Vagina (tissue), 2 donors: ENCODE results near the gene GPR87. TPM values are rescaled to one million over a fixed set of nuclear protein-coding genes. Genes with fewer than 3 reads are reported as not detected.
A peak's percentile ranks its signal among the peaks of the same experiment; 100 is the strongest.

ENCODE experiments used
- DNase-seq, 2 donors: peaks; one replicate each; pipeline ENCODE4 v3.0.0-alpha.2; 2017; ENCODE audit errors: extremely low spot score in 2 of 2
- H3K27ac ChIP-seq: fragments of 200-600 bp; sonication (generic); one replicate; pipeline ENCODE4 v1.5.1; 2019
- H3K27me3 ChIP-seq: fragments of 200-600 bp; sonication (generic); one replicate; pipeline ENCODE4 v1.5.1; 2019
- H3K36me3 ChIP-seq, 2 donors: fragments of 200-600 bp; sonication (generic); one replicate each; pipeline ENCODE4 v1.5.1; 2017 to 2019
- H3K4me1 ChIP-seq: fragments of 200-600 bp; sonication (generic); one replicate; pipeline ENCODE4 v1.5.1; 2019
- H3K4me3 ChIP-seq, 2 donors: fragments of 200-600 bp; sonication (generic); 1 replicate in 1 of 2; 2 replicates in 1 of 2; pipeline ENCODE4 v1.5.1; 2016 to 2019
- H3K9me3 ChIP-seq: fragments of 200-600 bp; sonication (generic); one replicate; pipeline ENCODE4 v1.5.1; 2019
- POLR2A ChIP-seq, 2 donors: fragments of 450-650 bp; IDR thresholded peaks; one replicate each; pipeline ENCODE4 v1.6.1; 2017; ENCODE audit warnings: antibody characterized with exemption in 2 of 2, mild to moderate bottlenecking in 2 of 2, moderate library complexity in 2 of 2
- POLR2AphosphoS5 ChIP-seq, 2 donors: sonication (generic); formaldehyde crosslinking; IDR thresholded peaks; one replicate each; pipeline ENCODE4 v1.9.0; 2017; ENCODE audit warnings: antibody characterized with exemption in 2 of 2, mild to moderate bottlenecking in 2 of 2, low read depth in 1 of 2; ENCODE audit not compliant: insufficient read depth in 1 of 2
- intact Hi-C: fragments of 100-400 bp; cut with DNase I; formaldehyde crosslinking; loops from one replicate; pipeline ENCODE4 v1.15.1; 2023
- total RNA-seq: library from RNA; depleted of rRNA; stranded (reverse); fragments of >200 nt; gene quantifications from one replicate; pipeline ENCODE4 v1.2.3, GENCODE V29; 2016
- TF ChIP-seq, protein P1 (sequence below), 3 experiments: fragments of 450-650 bp in 2 of 3; fragments of 200-600 bp in 1 of 3; sonication (generic) in 1 of 3; IDR thresholded peaks; one replicate each; pipeline ENCODE4 v1.5.1; 2017 to 2019; ENCODE audit warnings: antibody characterized with exemption in 3 of 3, mild to moderate bottlenecking in 2 of 3, moderate library complexity in 2 of 3

The GPR87 gene
- total RNA-seq, 1 donor from 2014 or later, result 12.3 TPM

DNA sequence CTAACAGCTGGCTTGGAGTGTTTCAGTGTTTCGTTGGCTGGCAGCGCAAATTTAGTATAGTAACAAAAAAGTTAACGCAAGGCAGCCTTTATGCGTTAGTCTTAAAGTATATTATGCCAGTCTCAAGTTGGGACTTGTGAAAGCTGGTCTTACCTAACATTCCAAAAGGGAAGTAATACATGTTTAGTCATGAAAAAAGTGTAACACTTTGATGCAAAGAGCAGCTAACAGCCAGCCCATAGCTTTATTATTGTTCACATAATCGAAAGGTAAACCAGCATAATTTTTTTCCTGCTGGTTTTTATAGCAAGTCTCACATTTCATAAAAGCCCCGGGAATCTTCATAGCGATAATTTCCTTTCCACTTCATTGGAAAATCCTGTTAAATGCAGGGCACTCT is 2.4 kb upstream of the GPR87 start:
- intact Hi-C loops, result no loop called here
- Histone ChIP-seq H3K9me3 (no peaks in the 10 kb centered on the region), H3K36me3 (no peaks in the 10 kb centered on the region), H3K4me3 (no peak overlapping the region), H3K27ac (no peak overlapping the region), H3K4me1 (peaks cover 8% of the 10 kb centered on the region), H3K27me3 (no peaks in the 10 kb centered on the region)
- TF ChIP-seq, protein P1, sequence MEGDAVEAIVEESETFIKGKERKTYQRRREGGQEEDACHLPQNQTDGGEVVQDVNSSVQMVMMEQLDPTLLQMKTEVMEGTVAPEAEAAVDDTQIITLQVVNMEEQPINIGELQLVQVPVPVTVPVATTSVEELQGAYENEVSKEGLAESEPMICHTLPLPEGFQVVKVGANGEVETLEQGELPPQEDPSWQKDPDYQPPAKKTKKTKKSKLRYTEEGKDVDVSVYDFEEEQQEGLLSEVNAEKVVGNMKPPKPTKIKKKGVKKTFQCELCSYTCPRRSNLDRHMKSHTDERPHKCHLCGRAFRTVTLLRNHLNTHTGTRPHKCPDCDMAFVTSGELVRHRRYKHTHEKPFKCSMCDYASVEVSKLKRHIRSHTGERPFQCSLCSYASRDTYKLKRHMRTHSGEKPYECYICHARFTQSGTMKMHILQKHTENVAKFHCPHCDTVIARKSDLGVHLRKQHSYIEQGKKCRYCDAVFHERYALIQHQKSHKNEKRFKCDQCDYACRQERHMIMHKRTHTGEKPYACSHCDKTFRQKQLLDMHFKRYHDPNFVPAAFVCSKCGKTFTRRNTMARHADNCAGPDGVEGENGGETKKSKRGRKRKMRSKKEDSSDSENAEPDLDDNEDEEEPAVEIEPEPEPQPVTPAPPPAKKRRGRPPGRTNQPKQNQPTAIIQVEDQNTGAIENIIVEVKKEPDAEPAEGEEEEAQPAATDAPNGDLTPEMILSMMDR (IDR thresholded peaks at IDR 0.05), result no peak
- peak in 1 of 2 donors; percentile 48 for TF ChIP-seq POLR2AphosphoS5 (IDR thresholded peaks at IDR 0.05; ENCODE audit: insufficient read depth in 1 of 2, low read depth in 1 of 2)
- no peak for DNase-seq

DNA sequence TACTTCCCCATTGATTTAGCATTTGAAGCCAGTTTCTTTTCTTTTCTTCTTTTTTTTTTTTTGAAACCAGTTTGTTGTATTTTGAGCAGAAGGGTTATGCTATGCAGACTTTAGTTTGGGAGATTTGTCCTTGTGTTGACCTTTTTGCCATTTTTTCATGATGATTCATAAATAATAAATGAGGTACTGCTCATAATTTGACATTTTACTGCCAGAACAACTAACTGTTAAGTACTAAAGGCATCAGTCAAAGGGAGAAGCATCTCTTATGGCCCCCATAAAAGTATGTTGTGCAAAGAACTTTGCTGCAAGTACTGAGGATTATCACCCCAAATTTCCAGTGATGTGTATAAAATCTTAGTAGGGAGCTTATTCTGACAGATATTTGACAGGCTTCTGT is 1.7 kb upstream of the GPR87 start:
- TF ChIP-seq POLR2AphosphoS5 (IDR thresholded peaks at IDR 0.05; ENCODE audit: insufficient read depth in 1 of 2, low read depth in 1 of 2) (no peak), POLR2A (IDR thresholded peaks at IDR 0.05) (no peak)
- TF ChIP-seq, protein P1 (IDR thresholded peaks at IDR 0.05), result no peak
- intact Hi-C loops, result no loop called here
- Histone ChIP-seq H3K4me1 (peaks cover 8% of the 10 kb centered on the region), H3K9me3 (no peaks in the 10 kb centered on the region), H3K27me3 (no peaks in the 10 kb centered on the region), H3K4me3 (no peak overlapping the region), H3K36me3 (no peaks in the 10 kb centered on the region), H3K27ac (no peak overlapping the region)
- DNase-seq, result no peak

DNA sequence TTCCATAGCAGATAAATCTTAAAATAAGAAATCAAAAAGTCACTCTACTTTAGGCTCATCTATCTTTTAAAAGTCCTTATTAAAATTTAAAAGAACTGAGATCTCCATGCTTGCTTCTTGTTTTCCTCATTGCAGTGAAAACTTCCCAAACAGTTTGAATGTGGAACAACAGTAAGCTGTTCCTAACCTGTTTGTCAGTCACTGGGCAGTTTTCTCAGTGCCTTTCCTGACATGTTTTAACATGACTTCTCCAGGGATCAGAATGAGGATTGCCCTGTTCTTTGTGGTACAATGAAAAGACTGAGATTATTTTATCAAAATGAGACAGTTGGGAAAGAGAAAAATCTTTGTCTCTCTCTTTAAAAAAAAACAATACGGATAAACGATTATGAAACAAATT is 774 bp downstream of the GPR87 start:
- Histone ChIP-seq H3K4me3 (peak overlapping the region in 1 of 2 donors; percentile 32), H3K4me1 (peaks cover 2% of the 10 kb centered on the region)

DNA sequence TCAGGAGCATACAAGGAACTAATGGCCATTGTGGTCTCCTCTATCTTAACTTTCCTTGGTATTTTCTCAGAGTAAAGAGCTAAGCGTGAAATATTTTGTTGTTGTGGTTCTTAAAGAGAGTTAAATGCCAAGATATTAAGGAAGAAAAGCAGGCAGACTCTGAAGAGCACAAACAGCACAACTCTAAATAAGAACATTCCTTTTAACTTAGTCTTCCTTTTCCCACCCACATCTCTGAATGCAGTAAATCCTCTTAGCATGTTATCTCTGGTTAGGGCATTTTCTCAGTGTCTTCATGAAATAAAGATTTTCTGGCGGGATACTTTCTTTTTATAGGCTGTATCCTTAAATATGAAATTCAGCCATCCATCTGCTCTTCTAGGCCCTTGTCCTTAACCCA is 1.5 kb downstream of the GPR87 start:
- Histone ChIP-seq H3K9me3 (no peaks in the 10 kb centered on the region), H3K4me1 (no peaks in the 10 kb centered on the region), H3K27me3 (no peaks in the 10 kb centered on the region), H3K4me3 (peak overlapping the region in 1 of 2 donors; percentile 32), H3K36me3 (no peaks in the 10 kb centered on the region), H3K27ac (peak overlapping the region; percentile 3)
- TF ChIP-seq, protein P1 (IDR thresholded peaks at IDR 0.05), result no peak
- TF ChIP-seq POLR2AphosphoS5 (IDR thresholded peaks at IDR 0.05; ENCODE audit: insufficient read depth in 1 of 2, low read depth in 1 of 2) (no peak), POLR2A (IDR thresholded peaks at IDR 0.05) (no peak)
- intact Hi-C loops, result no loop called here
- no peak for DNase-seq

More for the DNA sequence above, 774 bp downstream of the GPR87 start:
- TF ChIP-seq POLR2AphosphoS5 (IDR thresholded peaks at IDR 0.05; ENCODE audit: insufficient read depth in 1 of 2, low read depth in 1 of 2) (peak in 1 of 2 donors; percentile 28), POLR2A (IDR thresholded peaks at IDR 0.05) (no peak)
- H3K9me3 ChIP-seq, result no peaks in the 10 kb centered on the region
- no peaks in the 10 kb centered on the region for H3K27me3 ChIP-seq
- no peaks in the 10 kb centered on the region for H3K36me3 ChIP-seq
- peak overlapping the region; percentile 3 for H3K27ac ChIP-seq
- no peak for DNase-seq
- intact Hi-C loops, result no loop called here

DNA sequence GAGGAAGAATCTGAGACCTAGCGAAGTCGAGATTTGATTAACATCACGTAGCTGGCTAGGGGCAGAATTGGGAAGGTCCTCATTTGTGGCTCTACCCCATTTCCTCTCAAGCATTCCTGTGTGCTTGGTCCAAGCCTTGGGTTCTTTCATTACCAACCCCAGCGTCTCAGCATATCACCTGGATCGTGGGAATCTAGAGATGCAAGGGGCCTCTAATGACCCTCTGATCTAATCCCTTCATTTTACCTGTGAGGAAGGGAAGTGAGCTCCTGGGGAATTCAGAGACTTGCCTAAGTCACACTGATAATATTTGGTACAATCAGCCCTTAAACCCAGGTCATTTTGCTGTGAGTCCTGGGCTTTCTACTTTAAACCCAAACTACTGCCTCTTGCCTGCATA is 2.0 kb downstream of the GPR87 start:
- Histone ChIP-seq H3K27me3 (no peaks in the 10 kb centered on the region), H3K36me3 (no peaks in the 10 kb centered on the region), H3K4me1 (no peaks in the 10 kb centered on the region), H3K9me3 (no peaks in the 10 kb centered on the region), H3K27ac (no peak overlapping the region), H3K4me3 (peak overlapping the region in 1 of 2 donors; percentile 32)
- no peak for DNase-seq
- TF ChIP-seq, protein P1 (IDR thresholded peaks at IDR 0.05), result no peak
- TF ChIP-seq POLR2AphosphoS5 (IDR thresholded peaks at IDR 0.05; ENCODE audit: insufficient read depth in 1 of 2, low read depth in 1 of 2), result no peak
- intact Hi-C loops, result no loop called here
